HG02840 (cell line): ENCODE results near the gene CYP1B1.

Experiments used
- ATAC-seq: cut with Tn5 transposase; IDR thresholded peaks from one replicate; pipeline ENCODE4 v1.9.1; 2021; ENCODE audit warnings: mild to moderate bottlenecking, moderate library complexity, moderate number of reproducible peaks; ENCODE audit not compliant: unreplicated experiment, low FRiP score

CYP1B1 gene

GRCh38 chr2:38076710-38077430 lies 919 bp upstream of the CYP1B1 start:
- ATAC-seq: peak; percentile 47

- ATAC-seq: peak; percentile 38
Measured at GRCh38 chr2:38076152-38076709, 280 bp upstream of the CYP1B1 start.

- no peak for ATAC-seq
Measured at GRCh38 chr2:38074764-38075506, 1.0 kb downstream of the CYP1B1 start.

- no peak for ATAC-seq
Measured at GRCh38 chr2:38074058-38074763, 1.7 kb downstream of the CYP1B1 start.

GRCh38 chr2:38073211-38074057 lies 2.5 kb downstream of the CYP1B1 start:
- ATAC-seq: no peak

GRCh38 chr2:38070438-38070837 lies 5.5 kb downstream of the CYP1B1 start:
- no peak for ATAC-seq

GRCh38 chr2:38068234-38068633 lies 7.7 kb downstream of the CYP1B1 start:
- ATAC-seq: no peak

GRCh38 chr2:38066421-38067115 lies 9.4 kb downstream of the CYP1B1 start:
- ATAC-seq: no peak

- no peak for ATAC-seq
Measured at GRCh38 chr2:38065502-38066135, 10.3 kb downstream of the CYP1B1 start.

- no peak for ATAC-seq
Measured at GRCh38 chr2:38064801-38065501, 11.0 kb downstream of the CYP1B1 start.

GRCh38 chr2:38060236-38061018 lies 15.5 kb downstream of the CYP1B1 start:
- no peak for ATAC-seq

- no peak for ATAC-seq
Measured at GRCh38 chr2:38057651-38058410, 18.1 kb downstream of the CYP1B1 start.

- no peak for ATAC-seq
Measured at GRCh38 chr2:38056216-38056615, 19.7 kb downstream of the CYP1B1 start.

GRCh38 chr2:38045811-38046210 lies 30.1 kb downstream of the CYP1B1 start:
- no peak for ATAC-seq

GRCh38 chr2:38039121-38039910 lies 36.6 kb downstream of the CYP1B1 start:
- ATAC-seq: no peak

GRCh38 chr2:38038682-38039081 lies 37.3 kb downstream of the CYP1B1 start:
- ATAC-seq: no peak
